H9 (cell line): ENCODE data around the gene APOL4. TPM values are rescaled to one million over a fixed set of nuclear protein-coding genes. Genes with fewer than 3 reads are reported as not detected.

ENCODE experiments used
- DNase-seq: peaks from one replicate; pipeline ENCODE4 v3.0.0-alpha.2; 2017
- H2AFZ ChIP-seq: one replicate; pipeline ENCODE4 v1.6.1; 2013; ENCODE audit warnings: mild to moderate bottlenecking, low read length, control low read depth, moderate library complexity
- H2AK5ac ChIP-seq: 2 replicates; pipeline ENCODE4 v1.6.1; 2013; ENCODE audit warnings: low read length, control low read depth, mixed read lengths; ENCODE audit not compliant: insufficient read length
- H2BK120ac ChIP-seq: one replicate; pipeline ENCODE4 v1.6.1; 2013; ENCODE audit warnings: low read depth, mild to moderate bottlenecking, low read length, control low read depth, inconsistent platforms; ENCODE audit not compliant: poor library complexity, severe bottlenecking
- H2BK12ac ChIP-seq: 2 replicates; pipeline ENCODE4 v1.6.1; 2013; ENCODE audit warnings: low read length, control low read depth, mixed read lengths, low read depth; ENCODE audit not compliant: insufficient read length
- H2BK15ac ChIP-seq: 2 replicates; pipeline ENCODE4 v1.6.1; 2013; ENCODE audit warnings: low read depth, low read length, control low read depth
- H2BK20ac ChIP-seq: one replicate; pipeline ENCODE4 v1.6.1; 2013; ENCODE audit warnings: low read depth, mild to moderate bottlenecking, low read length, control low read depth, inconsistent platforms; ENCODE audit not compliant: poor library complexity, severe bottlenecking
- H2BK5ac ChIP-seq: 2 replicates; pipeline ENCODE4 v1.6.1; 2013; ENCODE audit warnings: low read length, control low read depth, mixed read lengths; ENCODE audit not compliant: insufficient read length
- H3K14ac ChIP-seq: 2 replicates; pipeline ENCODE4 v1.6.1; 2013; ENCODE audit warnings: low read length, control low read depth; ENCODE audit not compliant: insufficient read depth
- H3K18ac ChIP-seq: 2 replicates; pipeline ENCODE4 v1.6.1; 2013; ENCODE audit warnings: low read depth, mild to moderate bottlenecking, mixed read lengths, low read length, control low read depth; ENCODE audit not compliant: insufficient read length
- H3K23ac ChIP-seq: 2 replicates; pipeline ENCODE4 v1.6.1; 2013; ENCODE audit warnings: low read length, control low read depth, mixed read lengths, low read depth; ENCODE audit not compliant: insufficient read length
- H3K23me2 ChIP-seq: 2 replicates; pipeline ENCODE4 v1.6.1; 2013; ENCODE audit warnings: low read depth, mild to moderate bottlenecking, mixed read lengths, low read length, control low read depth; ENCODE audit not compliant: insufficient read length, poor library complexity, severe bottlenecking
- H3K27ac ChIP-seq: 2 replicates; pipeline ENCODE4 v1.5.1; 2013; ENCODE audit warnings: low read length, control low read depth, mixed read lengths, low read depth; ENCODE audit not compliant: insufficient read length
- H3K27me3 ChIP-seq: 2 replicates; pipeline ENCODE4 v1.6.1; 2013; ENCODE audit warnings: low read length, control low read depth, inconsistent platforms; ENCODE audit not compliant: insufficient read depth
- H3K4ac ChIP-seq: 2 replicates; pipeline ENCODE4 v1.6.1; 2013; ENCODE audit warnings: low read depth, mild to moderate bottlenecking, control low read depth, inconsistent platforms, low read length, moderate library complexity
- H3K4me1 ChIP-seq: 2 replicates; pipeline ENCODE4 v1.6.1; 2013; ENCODE audit warnings: low read length, control low read depth, inconsistent platforms; ENCODE audit not compliant: insufficient read depth
- H3K4me2 ChIP-seq: 2 replicates; pipeline ENCODE4 v1.6.1; 2013; ENCODE audit warnings: low read length, control low read depth, mixed read lengths; ENCODE audit not compliant: insufficient read length, insufficient read depth
- H3K56ac ChIP-seq: 2 replicates; pipeline ENCODE4 v1.6.1; 2013; ENCODE audit warnings: low read depth, mild to moderate bottlenecking, mixed read lengths, low read length, control low read depth; ENCODE audit not compliant: insufficient read length
- H3K79me1 ChIP-seq: 2 replicates; pipeline ENCODE4 v1.6.1; 2013; ENCODE audit warnings: low read depth, mild to moderate bottlenecking, moderate library complexity, low read length, control low read depth, inconsistent platforms; ENCODE audit not compliant: insufficient read depth, poor library complexity, severe bottlenecking
- H3K79me2 ChIP-seq: 2 replicates; pipeline ENCODE4 v1.6.1; 2013; ENCODE audit warnings: low read length, control low read depth, inconsistent platforms; ENCODE audit not compliant: insufficient read depth
- H3K9ac ChIP-seq: 2 replicates; pipeline ENCODE4 v1.6.1; 2013; ENCODE audit warnings: low read length, control low read depth, mixed read lengths; ENCODE audit not compliant: insufficient read length; ENCODE audit errors: extremely low read depth
- H3K9me3 ChIP-seq: one replicate; pipeline ENCODE4 v1.6.1; 2013; ENCODE audit warnings: low read depth, low read length, inconsistent platforms; ENCODE audit not compliant: control insufficient read depth
- H3T11ph ChIP-seq: one replicate; pipeline ENCODE4 v1.6.1; 2013; ENCODE audit warnings: mild to moderate bottlenecking, low read length, control low read depth, inconsistent platforms
- H4K20me1 ChIP-seq: one replicate; pipeline ENCODE4 v1.6.1; 2013; ENCODE audit not compliant: control insufficient read depth, insufficient read length, insufficient read depth
- H4K5ac ChIP-seq: 2 replicates; pipeline ENCODE4 v1.6.1; 2013; ENCODE audit warnings: low read depth, mild to moderate bottlenecking, mixed read lengths, low read length, control low read depth; ENCODE audit not compliant: insufficient read length
- H4K8ac ChIP-seq: replicated peaks from 2 replicates; pipeline ENCODE4 v1.6.1; 2013; ENCODE audit warnings: low read length, control low read depth, mixed read lengths, low read depth; ENCODE audit not compliant: insufficient read length
- H4K91ac ChIP-seq: 2 replicates; pipeline ENCODE4 v1.6.1; 2013; ENCODE audit warnings: low read depth, mild to moderate bottlenecking, moderate library complexity, mixed read lengths, low read length, control low read depth; ENCODE audit not compliant: insufficient read length
- H3K27ac Mint-ChIP-seq, 3 experiments: 2 replicates in 2 of 3; 3 replicates in 1 of 3; pipeline ENCODE4 v1.8.0; 2020 to 2021; ENCODE audit warnings: mixed read lengths in 3 of 3, mild to moderate bottlenecking in 1 of 3, moderate library complexity in 1 of 3
- H3K27me3 Mint-ChIP-seq: 2 replicates; pipeline ENCODE4 v1.8.0; 2021; ENCODE audit warnings: low read depth, mild to moderate bottlenecking, moderate library complexity, mixed read lengths
- H3K36me3 Mint-ChIP-seq, 3 experiments: 2 replicates in 2 of 3; 3 replicates in 1 of 3; pipeline ENCODE4 v1.8.0; 2020 to 2021; ENCODE audit warnings: low read depth in 3 of 3, mixed read lengths in 3 of 3; ENCODE audit not compliant: insufficient read depth in 1 of 3
- H3K4me1 Mint-ChIP-seq, 2 experiments: 2 replicates each; pipeline ENCODE4 v1.8.0; 2020; ENCODE audit warnings: mixed read lengths in 2 of 2
- H3K4me3 Mint-ChIP-seq, 2 experiments: 2 replicates in 1 of 2; 3 replicates in 1 of 2; pipeline ENCODE4 v1.8.0; 2020 to 2021; ENCODE audit warnings: mild to moderate bottlenecking in 2 of 2, mixed read lengths in 2 of 2, moderate library complexity in 1 of 2
- H3K9me3 Mint-ChIP-seq, 2 experiments: 2 replicates in 1 of 2; 3 replicates in 1 of 2; pipeline ENCODE4 v1.8.0; 2020; ENCODE audit warnings: mild to moderate bottlenecking in 2 of 2, mixed read lengths in 2 of 2, moderate library complexity in 1 of 2
- WGBS: extraction: QIAGEN DNeasy Blood & Tissue Kit; methylation state at CpG from one replicate; pipeline ENCODE4 v1.1.7; 2013; ENCODE audit warnings: missing lambda C conversion rate, low lambda C conversion rate, mixed read lengths; ENCODE audit not compliant: insufficient read length; ENCODE audit errors: extremely low coverage; 5-methylcytosine and 5-hydroxymethylcytosine counted together
- total RNA-seq: library from RNA; stranded (reverse); gene quantifications from 2 replicates; pipeline ENCODE4 v1.2.1, GENCODE V29; 2021
- TF ChIP-seq, protein P1 (sequence below): fragments of 200-600 bp; sonication (generic); conservative IDR thresholded peaks from 3 replicates; pipeline ENCODE4 v1.8.0; 2021; ENCODE audit warnings: antibody characterized with exemption, mild to moderate bottlenecking

APOL4 gene
- total RNA-seq, 1 experiment from 2014 or later: not detected

GRCh38 chr22:36243986-36244385 is 42.4 kb upstream of the APOL4 start:
- peaks cover 14 to 16% of the 10 kb centered on the region in 2 experiments for H3K9me3 Mint-ChIP-seq
- peaks cover 9% of the 10 kb centered on the region for H3K27me3 Mint-ChIP-seq
- no peak overlapping the region for H3K4me3 Mint-ChIP-seq
- peaks cover 5 to 8% (median 6%) of the 10 kb centered on the region in 3 experiments; a peak in 6 of 7 replicates for H3K36me3 Mint-ChIP-seq
- Histone ChIP-seq H2BK15ac (no peak overlapping the region), H3K4ac (no peak overlapping the region), H3K4me2 (no peak overlapping the region), H3K79me1 (no peaks in the 10 kb centered on the region), H3K4me1 (no peaks in the 10 kb centered on the region), H2AFZ (no peak overlapping the region), H3T11ph (no peak overlapping the region), H3K18ac (no peak overlapping the region), H3K56ac (no peak overlapping the region), H4K91ac (no peak overlapping the region), H4K5ac (no peak overlapping the region), H3K23me2 (peaks cover 4% of the 10 kb centered on the region), H3K14ac (no peak overlapping the region), H3K23ac (no peak overlapping the region), H4K20me1 (no peaks in the 10 kb centered on the region), H2BK12ac (no peak overlapping the region), H2BK20ac (no peak overlapping the region), H2BK120ac (no peak overlapping the region), H3K27me3 (no peaks in the 10 kb centered on the region), H3K79me2 (no peaks in the 10 kb centered on the region), H3K27ac (no peak overlapping the region), H3K9me3 (peaks cover 10% of the 10 kb centered on the region), H2BK5ac (no peak overlapping the region), H2AK5ac (no peak overlapping the region), H4K8ac (no peak overlapping the region), H3K9ac (no peak overlapping the region)
- no CpG with 5 or more reads among the region's 5 CpGs for WGBS
- H3K27ac Mint-ChIP-seq: no peak overlapping the region
- H3K4me1 Mint-ChIP-seq: peaks cover 11% of the 10 kb centered on the region in 2 experiments
- peak; percentile 4 for DNase-seq
- TF ChIP-seq, protein P1, sequence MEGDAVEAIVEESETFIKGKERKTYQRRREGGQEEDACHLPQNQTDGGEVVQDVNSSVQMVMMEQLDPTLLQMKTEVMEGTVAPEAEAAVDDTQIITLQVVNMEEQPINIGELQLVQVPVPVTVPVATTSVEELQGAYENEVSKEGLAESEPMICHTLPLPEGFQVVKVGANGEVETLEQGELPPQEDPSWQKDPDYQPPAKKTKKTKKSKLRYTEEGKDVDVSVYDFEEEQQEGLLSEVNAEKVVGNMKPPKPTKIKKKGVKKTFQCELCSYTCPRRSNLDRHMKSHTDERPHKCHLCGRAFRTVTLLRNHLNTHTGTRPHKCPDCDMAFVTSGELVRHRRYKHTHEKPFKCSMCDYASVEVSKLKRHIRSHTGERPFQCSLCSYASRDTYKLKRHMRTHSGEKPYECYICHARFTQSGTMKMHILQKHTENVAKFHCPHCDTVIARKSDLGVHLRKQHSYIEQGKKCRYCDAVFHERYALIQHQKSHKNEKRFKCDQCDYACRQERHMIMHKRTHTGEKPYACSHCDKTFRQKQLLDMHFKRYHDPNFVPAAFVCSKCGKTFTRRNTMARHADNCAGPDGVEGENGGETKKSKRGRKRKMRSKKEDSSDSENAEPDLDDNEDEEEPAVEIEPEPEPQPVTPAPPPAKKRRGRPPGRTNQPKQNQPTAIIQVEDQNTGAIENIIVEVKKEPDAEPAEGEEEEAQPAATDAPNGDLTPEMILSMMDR: no peak
